Measurements from ENCODE around the gene TSC2.

The TSC2 gene

GRCh38 chr16:2082171-2082982, 34.6 kb downstream of the TSC2 start:
- H3K4me3 ChIP-seq (ENCODE audit: low read depth, low read length), result no peak overlapping the region
- no peak for DNase-seq (ENCODE audit: low read depth)
- no peak for TF ChIP-seq CTCF (IDR thresholded peaks at IDR 0.05; ENCODE audit: insufficient read depth, low read depth, low read length, missing control alignments)

DNA sequence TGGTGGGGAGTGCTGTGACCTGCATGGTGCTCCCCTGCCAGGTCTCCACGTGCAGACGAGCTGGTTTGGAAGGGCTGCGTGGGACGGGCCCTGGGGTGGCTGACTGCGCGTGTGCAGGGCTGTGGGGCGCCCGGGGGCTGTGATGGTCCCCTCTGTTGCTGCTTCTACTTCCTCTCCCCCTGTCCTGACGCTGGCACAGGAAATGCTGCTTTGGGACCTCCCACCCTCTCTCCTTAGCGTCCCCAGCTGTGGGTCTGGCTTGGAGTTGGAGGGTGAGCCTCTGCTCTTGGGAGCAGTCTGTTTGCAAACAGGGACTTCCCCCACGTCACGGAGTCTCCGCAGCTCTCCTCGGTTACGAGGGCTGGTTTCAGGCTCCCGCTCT, 35.2 kb downstream of the TSC2 start:
- DNase-seq (ENCODE audit: low read depth), result no peak
- H3K4me3 ChIP-seq (ENCODE audit: low read depth, low read length), result no peak overlapping the region
- no peak for TF ChIP-seq CTCF (IDR thresholded peaks at IDR 0.05; ENCODE audit: insufficient read depth, low read depth, low read length, missing control alignments)

DNA sequence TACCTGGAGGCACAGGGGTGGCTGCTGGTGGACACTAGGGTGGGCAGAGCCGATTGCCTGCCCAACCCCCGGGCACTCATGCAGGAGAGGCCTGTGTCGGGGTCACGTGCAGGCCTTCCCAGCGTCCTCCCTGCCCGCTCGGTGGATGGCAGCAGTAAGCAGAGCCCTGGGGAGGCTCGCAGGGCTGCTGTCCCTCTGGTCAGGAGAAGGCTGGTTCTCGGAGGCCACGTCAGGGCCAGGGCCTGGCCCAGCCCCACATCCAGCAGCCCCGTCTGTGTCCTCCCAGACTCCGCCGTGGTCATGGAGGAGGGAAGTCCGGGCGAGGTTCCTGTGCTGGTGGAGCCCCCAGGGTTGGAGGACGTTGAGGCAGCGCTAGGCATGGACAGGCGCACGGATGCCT, 35.6 kb downstream of the TSC2 start:
- no peak for DNase-seq (ENCODE audit: low read depth)
- no peak for TF ChIP-seq CTCF (IDR thresholded peaks at IDR 0.05; ENCODE audit: insufficient read depth, low read depth, low read length, missing control alignments)
- H3K4me3 ChIP-seq (ENCODE audit: low read depth, low read length), result no peak overlapping the region

GRCh38 chr16:2083876-2084780, 36.3 kb downstream of the TSC2 start:
- TF ChIP-seq CTCF (IDR thresholded peaks at IDR 0.05; ENCODE audit: insufficient read depth, low read depth, low read length, missing control alignments), result no peak
- no peak overlapping the region for H3K4me3 ChIP-seq (ENCODE audit: low read depth, low read length)
- no peak for DNase-seq (ENCODE audit: low read depth)

DNA sequence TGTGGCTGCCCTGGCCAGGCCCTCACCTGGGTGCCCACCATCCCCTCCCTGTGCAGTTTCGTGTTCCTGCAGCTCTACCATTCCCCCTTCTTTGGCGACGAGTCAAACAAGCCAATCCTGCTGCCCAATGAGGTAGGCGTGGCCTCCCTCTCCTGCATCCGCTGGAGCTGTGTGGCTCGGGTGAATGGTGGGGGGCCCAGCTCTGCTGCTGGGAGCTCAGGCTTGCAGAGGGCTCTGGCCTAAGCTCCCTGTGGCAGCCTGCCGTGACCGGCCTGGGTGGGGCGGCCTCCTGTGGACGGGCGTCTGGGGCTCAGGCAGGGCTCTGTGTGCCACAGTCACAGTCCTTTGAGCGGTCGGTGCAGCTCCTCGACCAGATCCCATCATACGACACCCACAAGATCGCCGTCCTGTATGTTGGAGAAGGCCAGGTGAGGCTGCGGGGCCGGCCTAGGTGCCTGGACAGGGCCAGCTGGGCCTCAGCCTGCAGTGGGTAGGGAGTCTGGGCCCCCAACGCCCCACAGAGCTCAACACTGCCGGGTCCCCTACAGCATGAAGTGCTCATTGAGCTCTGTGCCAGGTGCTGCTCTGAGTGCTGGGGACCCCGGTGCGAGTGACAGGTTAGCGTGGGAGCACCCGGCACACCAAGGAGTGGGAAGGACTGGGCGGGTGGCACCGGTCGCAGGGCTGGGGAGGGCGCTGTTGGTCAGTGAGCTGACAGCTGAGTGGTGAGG, 37.3 kb downstream of the TSC2 start:
- DNase-seq (ENCODE audit: low read depth), result no peak
- TF ChIP-seq CTCF (IDR thresholded peaks at IDR 0.05; ENCODE audit: insufficient read depth, low read depth, low read length, missing control alignments), result no peak
- H3K4me3 ChIP-seq (ENCODE audit: low read depth, low read length), result no peak overlapping the region

DNA sequence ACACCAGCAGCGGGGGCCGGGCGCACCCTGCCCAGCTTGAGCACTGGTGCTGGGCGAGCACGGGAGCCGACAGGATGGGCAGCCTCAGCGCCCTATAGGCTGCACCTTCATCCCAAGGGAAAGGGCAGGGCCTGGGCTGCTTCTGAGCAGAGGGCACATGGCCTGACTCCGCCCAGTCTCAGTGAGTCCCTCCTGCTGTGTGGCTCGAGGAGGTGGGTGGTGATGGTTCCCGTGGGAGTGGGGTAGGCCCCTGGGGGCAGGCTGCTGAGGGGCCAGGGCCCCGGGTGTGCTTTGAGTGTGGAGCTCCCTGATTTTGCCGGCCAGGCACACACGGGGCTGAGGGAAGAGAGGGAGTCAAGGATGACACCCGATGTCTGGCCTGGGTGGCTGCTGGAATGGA, 37.9 kb downstream of the TSC2 start:
- DNase-seq (ENCODE audit: low read depth), result no peak
- TF ChIP-seq CTCF (IDR thresholded peaks at IDR 0.05; ENCODE audit: insufficient read depth, low read depth, low read length, missing control alignments), result no peak
- H3K4me3 ChIP-seq (ENCODE audit: low read depth, low read length), result no peak overlapping the region
